Ramos (cell line): ENCODE data around the gene PRKCI.
"Not testable (repeated sequence)": the region's sequence is repeated elsewhere in the genome, so short reads cannot be mapped to it uniquely, and the experiment has no call there.

ENCODE experiments used
- in situ Hi-C: fragments of 300-500 bp; cut with MboI; formaldehyde crosslinking; loops from one replicate; pipeline ENCODE4 v1.14.3; 2022; ENCODE audit warnings: low sequenced_read_pairs; ENCODE audit not compliant: unreplicated experiment

PRKCI gene

DNA sequence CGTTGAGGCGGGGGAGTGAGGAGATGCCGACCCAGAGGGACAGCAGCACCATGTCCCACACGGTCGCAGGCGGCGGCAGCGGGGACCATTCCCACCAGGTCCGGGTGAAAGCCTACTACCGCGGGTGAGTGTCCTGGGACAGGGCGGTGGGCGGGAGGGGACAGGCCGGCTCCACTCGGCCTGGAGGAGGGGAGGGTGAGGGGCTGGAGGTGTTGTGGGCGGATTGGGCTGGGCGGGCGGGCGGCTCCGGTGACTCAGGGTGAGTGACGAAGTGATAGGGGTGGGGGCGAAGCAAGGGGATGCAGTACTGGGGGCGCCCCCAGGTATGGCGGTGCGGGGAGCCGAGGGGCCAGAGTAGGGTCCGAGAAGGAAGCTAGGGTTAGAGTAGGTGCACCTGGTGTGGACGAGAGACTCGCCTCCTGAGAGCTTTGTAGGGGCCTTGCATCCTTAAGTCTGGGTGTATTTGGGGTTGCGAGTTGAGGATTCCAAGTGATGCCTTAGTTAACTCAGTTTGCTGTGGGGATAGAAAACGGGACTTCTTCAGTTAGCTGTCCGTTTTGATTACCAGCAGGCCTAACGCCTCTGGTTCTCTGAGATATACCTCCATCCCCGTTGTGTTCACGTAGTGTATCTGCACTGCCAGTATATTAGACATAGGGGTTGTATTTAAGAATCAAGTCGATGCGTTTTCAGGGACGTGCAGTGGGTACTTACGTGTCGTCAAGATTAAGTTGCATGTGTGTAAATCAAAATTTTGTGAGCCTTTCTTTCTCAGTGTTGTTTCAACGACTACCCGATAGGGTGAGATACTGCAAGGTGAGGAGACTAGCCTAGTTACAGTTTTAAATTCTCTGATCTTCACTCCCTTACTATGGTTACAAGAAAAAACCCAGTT is 670 bp downstream of the PRKCI start:
- in situ Hi-C loops: no loop called here

- in situ Hi-C loops: no loop called here
Observed at GRCh38 chr3:170225166-170225565, 2.9 kb downstream of the PRKCI start.

GRCh38 chr3:170226426-170226960 is 4.3 kb downstream of the PRKCI start:
- in situ Hi-C loops: no loop called here

DNA sequence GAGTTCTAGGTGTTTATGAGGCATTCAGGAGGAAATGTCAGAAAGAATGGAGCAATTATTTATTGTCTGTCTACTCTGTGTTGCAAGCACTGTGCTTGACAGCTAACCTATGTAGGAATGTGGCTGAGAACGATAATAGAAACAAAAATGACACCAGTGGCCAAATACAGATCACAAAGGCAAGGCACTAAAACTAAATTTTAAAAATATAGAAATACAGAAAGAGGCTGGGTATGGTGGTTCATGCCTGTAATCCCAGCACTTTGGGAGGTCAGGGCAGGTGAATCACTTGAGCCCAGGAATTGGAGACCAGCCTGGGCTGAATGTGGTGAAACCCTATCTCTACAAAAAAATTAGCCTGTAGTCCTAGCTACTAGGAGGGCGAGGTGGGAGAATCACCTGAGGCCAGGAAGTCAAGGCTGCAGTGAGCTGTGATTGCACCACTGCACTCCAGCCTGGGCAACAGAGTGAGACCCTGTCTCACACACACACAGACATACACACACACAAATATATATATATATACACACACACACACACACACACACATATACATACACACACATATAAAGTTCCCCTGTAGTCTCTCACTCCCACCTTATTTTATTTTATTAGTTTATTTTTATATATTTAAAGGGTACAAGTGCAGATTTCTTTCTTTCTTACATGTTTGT is 6.0 kb downstream of the PRKCI start:
- in situ Hi-C loops: no loop called here

- in situ Hi-C loops: no loop called here
Observed at GRCh38 chr3:170232266-170232665, 10.0 kb downstream of the PRKCI start.

GRCh38 chr3:170233530-170233929 is 11.3 kb downstream of the PRKCI start:
- in situ Hi-C loops: no loop called here

- in situ Hi-C loops: no loop called here
Observed at GRCh38 chr3:170240142-170240541, 17.9 kb downstream of the PRKCI start.

DNA sequence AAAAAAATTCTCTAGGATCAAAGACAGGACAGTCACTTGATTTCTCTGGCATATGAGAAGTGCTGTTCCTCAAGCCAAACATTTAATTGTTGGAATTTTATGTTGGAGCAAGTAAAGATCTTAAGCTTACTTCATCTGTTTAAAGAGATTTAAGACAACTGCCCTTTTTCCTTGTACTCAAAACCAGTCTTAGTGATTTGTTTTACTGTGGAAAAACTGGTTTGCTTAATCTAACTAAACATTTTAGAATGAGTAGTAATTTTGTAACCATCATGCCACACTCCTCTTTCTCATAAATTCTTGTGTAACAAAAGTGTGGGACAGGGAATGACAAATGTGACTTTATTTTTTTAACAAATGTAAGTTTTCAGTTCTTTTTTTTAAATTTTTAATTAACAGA is 18.4 kb downstream of the PRKCI start:
- in situ Hi-C loops: no loop called here

- in situ Hi-C loops: no loop called here
Observed at GRCh38 chr3:170244576-170244975, 22.4 kb downstream of the PRKCI start.

- in situ Hi-C loops: no loop called here
Observed at GRCh38 chr3:170247875-170248274, 25.7 kb downstream of the PRKCI start.

- in situ Hi-C loops: no loop called here
Observed at GRCh38 chr3:170256597-170256996, 34.4 kb downstream of the PRKCI start.

GRCh38 chr3:170257145-170257544 is 34.9 kb downstream of the PRKCI start:
- in situ Hi-C loops: no loop called here

- in situ Hi-C loops: no loop called here
Observed at GRCh38 chr3:170258105-170258487, 35.9 kb downstream of the PRKCI start.

GRCh38 chr3:170259907-170260306 is 37.7 kb downstream of the PRKCI start:
- in situ Hi-C loops: no loop called here

GRCh38 chr3:170267793-170268192 is 45.6 kb downstream of the PRKCI start:
- in situ Hi-C loops: no loop called here

- in situ Hi-C loops: not testable (repeated sequence)
Observed at GRCh38 chr3:170269673-170270254, 47.5 kb downstream of the PRKCI start.

- in situ Hi-C loops: no loop called here
Observed at GRCh38 chr3:170270282-170270881, 48.2 kb downstream of the PRKCI start.

DNA sequence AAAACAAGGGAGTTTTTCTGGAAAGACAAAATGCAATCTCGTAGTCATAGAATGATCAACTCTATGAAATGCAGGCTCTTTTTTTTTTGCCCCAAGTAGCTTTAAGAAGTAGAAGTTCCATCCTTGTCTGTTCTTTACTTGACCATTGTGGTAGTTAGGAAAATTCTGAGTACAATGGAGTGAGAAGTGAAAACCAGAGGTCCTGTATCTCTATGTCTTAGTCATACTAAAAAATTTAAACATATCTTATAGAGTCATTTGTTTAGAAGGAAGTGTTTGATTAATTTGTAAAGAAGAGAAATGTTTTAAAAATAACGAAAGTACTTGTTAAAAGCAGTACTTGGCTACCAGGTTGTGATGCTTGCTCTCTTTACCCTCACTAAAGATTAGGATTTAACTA is 52.4 kb downstream of the PRKCI start:
- in situ Hi-C loops: no loop called here

DNA sequence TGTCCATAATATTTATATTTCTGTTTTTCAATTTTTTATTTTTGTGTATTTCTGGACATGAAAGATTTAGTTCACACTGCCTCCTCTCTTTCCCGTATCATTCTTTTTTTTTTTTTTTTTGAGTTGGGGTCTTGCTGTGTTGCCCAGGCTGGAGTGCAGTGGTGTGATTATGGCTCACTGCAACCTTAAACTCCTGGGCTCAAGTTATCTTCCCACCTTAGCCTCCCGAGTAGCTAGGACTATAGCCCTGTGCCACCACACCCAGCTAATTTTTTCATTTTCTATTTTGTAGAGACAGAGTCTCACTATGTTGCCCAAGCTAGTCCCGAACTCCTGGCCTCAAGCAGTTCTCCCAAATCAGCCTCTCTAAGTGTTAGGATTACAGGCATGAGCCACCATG is 53.6 kb downstream of the PRKCI start:
- in situ Hi-C loops: no loop called here

GRCh38 chr3:170277311-170277710 is 55.1 kb downstream of the PRKCI start:
- in situ Hi-C loops: not testable (repeated sequence)
